ENCODE results near the gene PCDH17.

- TF ChIP-seq MAFK (IDR thresholded peaks at IDR 0.05; ENCODE audit: low read depth, low read length), result no peak
- TF ChIP-seq CTCF (conservative IDR thresholded peaks at IDR 0.05; ENCODE audit: low read depth, low read length), result no peak
- TF ChIP-seq POLR2A (IDR thresholded peaks at IDR 0.05; ENCODE audit: low read depth, low read length), result no peak
- TF ChIP-seq CEBPB (IDR thresholded peaks at IDR 0.05; ENCODE audit: low read depth, low read length), result no peak
- TF ChIP-seq USF2 (IDR thresholded peaks at IDR 0.05; ENCODE audit: low read depth, low read length), result no peak
- no peak for TF ChIP-seq NFE2L2 (IDR thresholded peaks at IDR 0.05; ENCODE audit: low read depth, low read length)
- no peak for TF ChIP-seq MAZ (IDR thresholded peaks at IDR 0.05; ENCODE audit: borderline replicate concordance, low read depth, low read length)
- no peak for TF ChIP-seq RFX5 (IDR thresholded peaks at IDR 0.05; ENCODE audit: low read depth, low read length)
- no peak for TF ChIP-seq MXI1 (IDR thresholded peaks at IDR 0.05; ENCODE audit: borderline replicate concordance, low read depth, low read length)
- no peak for TF ChIP-seq SMC3 (IDR thresholded peaks at IDR 0.05; ENCODE audit: low read depth, low read length)
Measured at GRCh38 chr13:57672168-57672567, 40.6 kb downstream of the PCDH17 start.
